HG03039 (cell line): ENCODE results near the gene OR2AJ1.

Experiments
- ATAC-seq: cut with Tn5 transposase; IDR thresholded peaks from one replicate; pipeline ENCODE4 v1.9.1; 2021; ENCODE audit warnings: mild to moderate bottlenecking, moderate library complexity; ENCODE audit not compliant: unreplicated experiment

The OR2AJ1 gene

GRCh38 chr1:247953408-247953807, 28.7 kb downstream of the OR2AJ1 start:
- ATAC-seq: no peak

- no peak for ATAC-seq
These were observed 37.1 kb downstream of the OR2AJ1 start for GRCh38 chr1:247961791-247962190.

DNA sequence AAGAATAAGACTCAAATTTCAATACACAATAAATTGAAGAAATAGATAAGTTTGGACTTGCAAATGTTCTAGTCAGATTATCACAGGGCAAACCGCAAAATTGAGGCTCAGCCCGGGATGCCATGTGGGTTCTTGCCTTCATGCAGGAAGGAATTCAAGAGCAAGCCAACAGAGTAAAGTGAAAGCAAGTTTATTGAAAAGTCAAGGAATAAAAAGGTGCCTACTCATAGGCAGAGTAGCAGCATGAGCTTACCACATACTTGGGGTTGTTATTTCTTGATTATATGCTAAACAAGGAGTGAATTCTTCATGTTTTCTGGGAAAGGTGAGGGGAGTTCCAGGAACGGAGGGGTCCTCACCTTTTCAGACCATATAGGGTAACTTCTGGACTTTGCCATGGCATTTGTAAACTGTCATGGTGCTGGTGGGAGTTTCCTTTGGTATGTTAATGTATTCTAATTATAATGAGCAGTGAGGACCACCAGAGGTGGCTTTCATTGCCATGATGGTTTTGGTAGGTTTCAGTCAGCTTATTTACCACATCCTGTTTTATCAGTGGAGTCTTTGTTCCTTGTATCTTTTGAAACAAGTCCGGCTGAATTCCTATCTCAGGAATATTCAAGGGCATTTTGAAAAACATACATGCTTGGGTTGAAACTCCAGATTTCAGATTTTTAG, 38.4 kb downstream of the OR2AJ1 start:
- ATAC-seq: no peak

DNA sequence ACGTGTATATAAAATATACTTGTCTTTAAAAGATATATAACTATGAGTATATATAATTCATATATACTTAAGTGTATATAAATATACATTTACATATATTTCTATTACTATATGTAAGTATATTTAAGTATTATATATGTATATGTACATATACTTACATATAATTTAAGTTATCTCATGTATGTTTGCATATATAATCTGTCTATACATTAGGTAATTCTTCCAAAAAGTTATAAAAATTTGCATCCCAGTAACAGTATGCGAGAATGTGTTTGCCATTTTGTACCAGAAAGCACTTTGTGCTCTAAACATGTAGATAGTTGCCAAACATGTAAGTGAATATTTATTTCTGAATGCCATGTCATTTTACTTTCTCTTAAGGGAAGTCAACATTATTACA, 40.2 kb downstream of the OR2AJ1 start, which contains the start of gene OR2AK2:
OR2AK2 (plus strand) TSS at position 301 of the 400 bp plus-strand sequence. CDS start 144 bp downstream, outside the sequence.
- ATAC-seq: no peak

- peak; percentile 69 for ATAC-seq
These were observed 42.0 kb downstream of the OR2AJ1 start for GRCh38 chr1:247966532-247967204.
